Esophagus muscularis mucosa (tissue), 4 donors: ENCODE measurements around the gene CACNA1E.

Source experiments
- EP300 ChIP-seq: sonication (generic); formaldehyde crosslinking; IDR thresholded peaks from one replicate; pipeline ENCODE4 v1.6.1; 2017; ENCODE audit warnings: antibody characterized with exemption
- POLR2A ChIP-seq: fragments of 450-650 bp; IDR thresholded peaks from one replicate; pipeline ENCODE4 v1.6.1; 2017; ENCODE audit warnings: antibody characterized with exemption, moderate library complexity, mild to moderate bottlenecking, low read depth
- POLR2AphosphoS5 ChIP-seq, 2 donors: sonication (generic); formaldehyde crosslinking; IDR thresholded peaks; one replicate each; pipeline ENCODE4 v1.6.1; 2017; ENCODE audit warnings: antibody characterized with exemption in 2 of 2
- TF ChIP-seq, protein P1 (sequence below), 3 experiments: fragments of 200-600 bp in 2 of 3; fragments of 450-650 bp in 1 of 3; sonication (generic) in 2 of 3; IDR thresholded peaks; one replicate each; pipeline ENCODE4 v1.5.1; 2017 to 2019; ENCODE audit warnings: antibody characterized with exemption in 3 of 3, mild to moderate bottlenecking in 2 of 3, moderate library complexity in 1 of 3

DNA sequence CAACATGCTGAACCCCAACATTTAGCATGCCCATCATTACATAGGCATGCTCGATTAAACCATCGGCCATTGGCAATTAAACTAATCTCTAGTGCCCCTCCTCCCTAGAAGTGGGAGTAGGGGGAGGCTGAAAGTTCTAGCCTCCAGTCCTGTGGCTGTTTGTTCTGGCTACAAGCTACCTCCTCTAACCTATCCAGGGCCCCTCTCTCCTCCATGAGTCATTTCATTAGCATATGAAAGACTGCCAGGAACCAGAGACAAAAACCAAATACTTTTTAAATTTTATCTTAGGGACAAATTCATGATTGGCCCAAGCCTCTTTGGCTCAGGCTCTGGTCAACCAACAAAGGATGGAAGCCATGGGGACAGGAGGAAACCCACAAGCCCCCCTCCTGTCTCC lies 231.1 kb downstream of the CACNA1E start:
- TF ChIP-seq POLR2AphosphoS5 (IDR thresholded peaks at IDR 0.05) = no peak
- TF ChIP-seq POLR2A = no peak
- TF ChIP-seq, protein P1, sequence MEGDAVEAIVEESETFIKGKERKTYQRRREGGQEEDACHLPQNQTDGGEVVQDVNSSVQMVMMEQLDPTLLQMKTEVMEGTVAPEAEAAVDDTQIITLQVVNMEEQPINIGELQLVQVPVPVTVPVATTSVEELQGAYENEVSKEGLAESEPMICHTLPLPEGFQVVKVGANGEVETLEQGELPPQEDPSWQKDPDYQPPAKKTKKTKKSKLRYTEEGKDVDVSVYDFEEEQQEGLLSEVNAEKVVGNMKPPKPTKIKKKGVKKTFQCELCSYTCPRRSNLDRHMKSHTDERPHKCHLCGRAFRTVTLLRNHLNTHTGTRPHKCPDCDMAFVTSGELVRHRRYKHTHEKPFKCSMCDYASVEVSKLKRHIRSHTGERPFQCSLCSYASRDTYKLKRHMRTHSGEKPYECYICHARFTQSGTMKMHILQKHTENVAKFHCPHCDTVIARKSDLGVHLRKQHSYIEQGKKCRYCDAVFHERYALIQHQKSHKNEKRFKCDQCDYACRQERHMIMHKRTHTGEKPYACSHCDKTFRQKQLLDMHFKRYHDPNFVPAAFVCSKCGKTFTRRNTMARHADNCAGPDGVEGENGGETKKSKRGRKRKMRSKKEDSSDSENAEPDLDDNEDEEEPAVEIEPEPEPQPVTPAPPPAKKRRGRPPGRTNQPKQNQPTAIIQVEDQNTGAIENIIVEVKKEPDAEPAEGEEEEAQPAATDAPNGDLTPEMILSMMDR (IDR thresholded peaks at IDR 0.05) = no peak
- TF ChIP-seq EP300 = no peak
